ENCODE data around the gene BCL6. TPM values are rescaled to one million over a fixed set of nuclear protein-coding genes. Genes with fewer than 3 reads are reported as not detected.

Gene BCL6
- total RNA-seq, 6 donors from 2014 or later, result 80.4 to 268 (median 119) TPM

DNA sequence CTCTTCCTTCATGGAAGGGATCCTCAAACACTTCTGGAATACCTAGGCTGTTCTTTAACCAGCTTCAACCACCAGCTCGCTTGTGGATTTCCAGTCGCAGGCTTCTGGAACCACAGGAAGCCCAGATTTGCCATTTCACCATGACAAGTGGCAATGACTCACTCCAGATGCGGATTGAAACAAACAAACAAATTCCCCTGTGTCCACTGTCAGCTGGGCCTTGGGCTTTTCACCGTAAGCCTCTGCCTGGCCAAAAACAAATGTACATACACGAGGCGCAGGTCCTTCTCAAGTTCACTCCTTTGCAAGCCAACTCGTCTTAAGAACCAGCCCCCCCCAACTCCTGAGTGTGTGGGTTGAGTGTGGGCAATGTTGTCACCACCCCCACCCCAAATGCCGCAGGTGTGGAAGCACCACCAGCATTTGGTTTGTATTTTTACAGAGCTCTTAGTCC is 8.8 kb downstream of the BCL6 start:
- ATAC-seq (ENCODE audit: low FRiP score in 2 of 2), result no peak
- WGBS, 2 donors, result 46 to 54% methylated on average over 8 of the region's 8 CpGs
- DNase-seq, result peak in 1 of 2 donors; percentile 81

DNA sequence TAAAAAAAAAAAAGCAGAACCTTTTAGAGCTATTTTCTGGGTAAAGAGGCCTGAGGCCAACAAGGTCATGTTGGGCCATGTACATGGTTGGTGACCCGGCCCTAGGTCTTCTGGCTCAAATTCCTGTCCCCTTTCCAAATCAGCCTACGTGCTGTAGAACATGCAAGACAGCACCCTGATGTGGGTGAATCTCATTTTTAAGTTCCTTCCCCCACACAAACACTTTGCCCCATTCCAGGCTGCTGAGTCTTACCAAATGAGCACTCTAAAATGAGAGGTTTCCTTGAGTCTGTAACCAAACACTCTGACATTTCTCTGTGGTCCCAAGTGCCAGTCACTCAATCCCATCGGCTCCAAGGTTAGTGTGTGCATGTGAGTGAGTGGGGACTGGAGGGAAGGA is 9.4 kb downstream of the BCL6 start:
- H3K27ac ChIP-seq, result peak overlapping the region; percentile 97 to 99 (median 98)
- H3K4me3 ChIP-seq, result no peak overlapping the region
- H3K4me1 ChIP-seq, result peaks cover 27 to 55% (median 37%) of the 10 kb centered on the region in 4 donors
- H3K36me3 ChIP-seq, result peaks cover 20 to 40% (median 33%) of the 10 kb centered on the region in 4 donors
- no peak for ATAC-seq (ENCODE audit: low FRiP score in 2 of 2)
- DNase-seq, result no peak
- 40 to 47% methylated on average over 3 of the region's 3 CpGs for WGBS, 2 donors
- no peak for TF ChIP-seq POLR2A (IDR thresholded peaks at IDR 0.05)
- TF ChIP-seq POLR2AphosphoS5 (IDR thresholded peaks at IDR 0.05), result no peak
- TF ChIP-seq EP300 (IDR thresholded peaks at IDR 0.05), result no peak
- TF ChIP-seq, protein P1, sequence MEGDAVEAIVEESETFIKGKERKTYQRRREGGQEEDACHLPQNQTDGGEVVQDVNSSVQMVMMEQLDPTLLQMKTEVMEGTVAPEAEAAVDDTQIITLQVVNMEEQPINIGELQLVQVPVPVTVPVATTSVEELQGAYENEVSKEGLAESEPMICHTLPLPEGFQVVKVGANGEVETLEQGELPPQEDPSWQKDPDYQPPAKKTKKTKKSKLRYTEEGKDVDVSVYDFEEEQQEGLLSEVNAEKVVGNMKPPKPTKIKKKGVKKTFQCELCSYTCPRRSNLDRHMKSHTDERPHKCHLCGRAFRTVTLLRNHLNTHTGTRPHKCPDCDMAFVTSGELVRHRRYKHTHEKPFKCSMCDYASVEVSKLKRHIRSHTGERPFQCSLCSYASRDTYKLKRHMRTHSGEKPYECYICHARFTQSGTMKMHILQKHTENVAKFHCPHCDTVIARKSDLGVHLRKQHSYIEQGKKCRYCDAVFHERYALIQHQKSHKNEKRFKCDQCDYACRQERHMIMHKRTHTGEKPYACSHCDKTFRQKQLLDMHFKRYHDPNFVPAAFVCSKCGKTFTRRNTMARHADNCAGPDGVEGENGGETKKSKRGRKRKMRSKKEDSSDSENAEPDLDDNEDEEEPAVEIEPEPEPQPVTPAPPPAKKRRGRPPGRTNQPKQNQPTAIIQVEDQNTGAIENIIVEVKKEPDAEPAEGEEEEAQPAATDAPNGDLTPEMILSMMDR (IDR thresholded peaks at IDR 0.05), result no peak
- no peaks in the 10 kb centered on the region for H3K9me3 ChIP-seq
- no peaks in the 10 kb centered on the region for H3K27me3 ChIP-seq

More for the DNA sequence above, 8.8 kb downstream of the BCL6 start:
- peaks cover 27 to 60% (median 39%) of the 10 kb centered on the region in 4 donors for H3K4me1 ChIP-seq
- TF ChIP-seq POLR2AphosphoS5 (IDR thresholded peaks at IDR 0.05), result peak; percentile 51 to 66
- TF ChIP-seq, protein P1 (IDR thresholded peaks at IDR 0.05), result no peak
- peak in 1 of 4 donors; percentile 35 for TF ChIP-seq POLR2A (IDR thresholded peaks at IDR 0.05)
- peak in 1 of 4 donors; percentile 44 for TF ChIP-seq EP300 (IDR thresholded peaks at IDR 0.05)
- H3K27ac ChIP-seq, result peak overlapping the region; percentile 97 to 99 (median 98)
- peak overlapping the region in 3 of 4 donors; percentile 62 to 67 (median 66) for H3K4me3 ChIP-seq
- H3K36me3 ChIP-seq, result peaks cover 14 to 34% (median 27%) of the 10 kb centered on the region in 4 donors
- H3K9me3 ChIP-seq, result no peaks in the 10 kb centered on the region
- H3K27me3 ChIP-seq, result no peaks in the 10 kb centered on the region

DNA sequence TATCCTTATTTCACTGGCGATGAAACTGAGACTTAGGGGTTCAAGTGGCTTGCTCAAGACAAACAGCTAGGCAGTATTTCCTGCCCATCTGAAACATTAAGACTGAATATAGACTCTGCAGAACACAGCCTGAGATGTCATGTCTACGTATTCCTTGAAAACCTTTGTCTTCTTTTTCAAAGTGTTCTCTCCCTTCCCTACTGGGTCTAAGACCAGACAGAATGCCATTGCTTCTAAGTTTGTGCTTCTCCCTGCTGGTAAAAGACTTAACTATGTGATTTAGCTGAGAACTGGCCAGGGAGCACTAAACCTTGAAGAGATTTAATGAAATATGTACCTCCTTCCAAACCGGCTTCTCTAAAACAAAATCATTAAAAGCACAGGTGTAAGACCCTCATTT is 9.9 kb downstream of the BCL6 start:
- TF ChIP-seq EP300 (IDR thresholded peaks at IDR 0.05) (no peak), POLR2A (IDR thresholded peaks at IDR 0.05) (no peak), POLR2AphosphoS5 (IDR thresholded peaks at IDR 0.05) (no peak)
- TF ChIP-seq, protein P1 (IDR thresholded peaks at IDR 0.05), result no peak
- H3K27me3 ChIP-seq, result no peaks in the 10 kb centered on the region
- peaks cover 24 to 45% (median 37%) of the 10 kb centered on the region in 4 donors for H3K36me3 ChIP-seq
- peaks cover 25 to 51% (median 33%) of the 10 kb centered on the region in 4 donors for H3K4me1 ChIP-seq
- WGBS, 2 donors, result 80 to 89% methylated on average over 3 of the region's 3 CpGs
- peak overlapping the region; percentile 97 to 99 (median 98) for H3K27ac ChIP-seq
- no peaks in the 10 kb centered on the region for H3K9me3 ChIP-seq
- DNase-seq, result no peak
- ATAC-seq (ENCODE audit: low FRiP score in 2 of 2), result no peak
- no peak overlapping the region for H3K4me3 ChIP-seq

DNA sequence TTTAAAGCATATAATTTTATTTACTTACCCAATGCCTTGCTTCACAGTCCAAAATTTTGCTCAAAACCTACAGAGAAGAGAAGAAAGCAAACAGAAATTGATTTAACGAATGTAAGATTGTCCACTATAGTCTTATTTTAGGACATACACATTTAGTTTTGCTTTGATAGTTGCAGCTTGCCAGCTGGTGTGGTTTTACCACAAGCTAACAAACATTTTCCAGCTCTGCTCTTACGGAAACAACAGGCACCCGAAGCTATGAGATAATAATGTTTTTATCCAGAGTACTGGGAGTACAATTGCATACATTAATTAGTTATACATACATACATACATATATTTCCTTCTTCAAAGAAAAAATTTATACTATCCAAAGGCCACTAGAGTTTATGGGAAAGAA is 10.4 kb downstream of the BCL6 start:
- H3K4me1 ChIP-seq, result peaks cover 21 to 45% (median 30%) of the 10 kb centered on the region in 4 donors
- H3K27me3 ChIP-seq, result no peaks in the 10 kb centered on the region
- no peak for DNase-seq
- H3K4me3 ChIP-seq, result no peak overlapping the region
- TF ChIP-seq POLR2A (IDR thresholded peaks at IDR 0.05), result no peak
- no peak for TF ChIP-seq POLR2AphosphoS5 (IDR thresholded peaks at IDR 0.05)
- no peak for TF ChIP-seq EP300 (IDR thresholded peaks at IDR 0.05)
- TF ChIP-seq, protein P1 (IDR thresholded peaks at IDR 0.05), result no peak
- 80 to 90% methylated on average over 3 of the region's 3 CpGs for WGBS, 2 donors
- H3K9me3 ChIP-seq, result no peaks in the 10 kb centered on the region
- peak overlapping the region in 2 of 4 donors; percentile 98 to 99 for H3K27ac ChIP-seq
- H3K36me3 ChIP-seq, result peaks cover 29 to 50% (median 42%) of the 10 kb centered on the region in 4 donors
- no peak for ATAC-seq (ENCODE audit: low FRiP score in 2 of 2)

DNA sequence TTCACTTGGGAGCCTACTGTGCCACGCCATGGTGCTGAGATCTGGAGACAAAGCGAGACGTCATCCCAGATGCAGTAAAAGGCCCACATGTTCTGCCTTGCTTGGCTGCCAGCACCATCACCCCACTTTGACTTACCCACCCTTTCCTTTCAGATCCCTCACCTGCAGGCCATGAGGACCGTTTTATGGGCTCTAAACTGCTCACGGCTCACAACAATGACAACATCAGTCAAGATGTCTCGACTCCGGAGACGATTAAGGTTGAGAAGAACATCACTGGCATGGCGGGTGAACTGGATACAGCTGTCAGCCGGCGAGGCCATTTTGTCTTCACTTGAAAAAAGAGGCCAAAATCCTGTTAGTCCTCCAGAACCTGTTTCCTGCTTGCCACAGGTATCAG is 11.9 kb downstream of the BCL6 start:
- ATAC-seq (ENCODE audit: low FRiP score in 2 of 2) (no peak), DNase-seq (no peak)
- no peak for TF ChIP-seq EP300 (IDR thresholded peaks at IDR 0.05)
- TF ChIP-seq POLR2AphosphoS5 (IDR thresholded peaks at IDR 0.05), result no peak
- no peak for TF ChIP-seq POLR2A (IDR thresholded peaks at IDR 0.05)
- TF ChIP-seq, protein P1 (IDR thresholded peaks at IDR 0.05), result no peak
- H3K4me3 ChIP-seq, result no peak overlapping the region
- 93 to 95% methylated on average over 11 of the region's 11 CpGs for WGBS, 2 donors
- H3K9me3 ChIP-seq, result no peaks in the 10 kb centered on the region
- H3K36me3 ChIP-seq, result peaks cover 43 to 65% (median 57%) of the 10 kb centered on the region in 4 donors
- H3K27me3 ChIP-seq, result no peaks in the 10 kb centered on the region
- H3K27ac ChIP-seq, result no peak overlapping the region
- H3K4me1 ChIP-seq, result peaks cover 21 to 37% (median 23%) of the 10 kb centered on the region in 4 donors
